Measurements from ENCODE around the gene ZBTB14.

DNA sequence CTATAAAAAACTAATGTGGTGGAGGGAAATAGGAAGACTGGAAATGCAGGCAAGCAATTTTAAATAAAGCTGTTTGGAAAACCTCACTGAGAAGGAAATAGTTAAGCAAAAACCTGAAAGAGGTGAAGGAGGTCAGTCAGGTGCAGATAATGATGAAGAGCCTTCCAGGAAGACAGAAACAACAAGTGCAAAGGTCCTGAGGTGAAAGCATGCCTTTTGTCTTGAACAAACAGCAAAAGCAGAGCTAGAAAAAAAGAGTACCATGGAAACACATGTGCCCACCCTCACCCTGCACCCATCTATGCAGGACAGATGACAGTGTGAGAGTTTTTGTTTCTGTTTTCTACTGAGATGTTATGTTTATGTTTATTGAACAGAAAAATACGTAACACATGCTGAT, 8.1 kb upstream of the ZBTB14 start:
- TF ChIP-seq EZH2phosphoT487 (IDR thresholded peaks at IDR 0.05; ENCODE audit: low read depth) (no peak), CTCF (IDR thresholded peaks at IDR 0.05; ENCODE audit: low read depth, low read length) (no peak)

Data from OCI-LY3 (cell line).